Measurements from ENCODE around the gene OR56A4.

OR56A4 gene, protein sequence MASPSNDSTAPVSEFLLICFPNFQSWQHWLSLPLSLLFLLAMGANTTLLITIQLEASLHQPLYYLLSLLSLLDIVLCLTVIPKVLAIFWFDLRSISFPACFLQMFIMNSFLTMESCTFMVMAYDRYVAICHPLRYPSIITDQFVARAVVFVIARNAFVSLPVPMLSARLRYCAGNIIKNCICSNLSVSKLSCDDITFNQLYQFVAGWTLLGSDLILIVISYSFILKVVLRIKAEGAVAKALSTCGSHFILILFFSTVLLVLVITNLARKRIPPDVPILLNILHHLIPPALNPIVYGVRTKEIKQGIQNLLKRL

DNA sequence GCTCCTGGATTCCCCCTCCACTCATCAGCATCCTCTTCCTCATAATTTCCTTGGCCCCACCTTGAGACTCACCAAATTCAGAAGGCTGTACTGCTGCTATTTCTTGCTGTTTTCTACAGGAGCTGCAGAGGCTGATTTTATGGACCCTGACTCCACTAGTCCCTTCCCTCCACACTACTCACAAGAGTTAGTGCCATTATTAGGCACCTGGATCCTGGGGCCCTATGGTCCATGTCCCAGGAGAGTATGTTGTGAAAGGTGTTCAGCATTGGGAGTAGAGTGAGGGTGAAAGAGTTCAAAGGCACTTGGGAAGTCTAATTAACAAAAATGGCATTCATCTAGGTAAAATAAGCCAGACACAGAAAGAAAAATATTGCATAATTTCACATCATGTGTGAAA, at the start of gene OR56A4:
OR56A4 (minus strand) TSS at position 101 of the 400 bp plus-strand sequence. CDS start 3,954 bp downstream, outside the sequence.
- Mint-ChIP-seq H3K9me3 (no peaks in the 10 kb centered on the region), H3K36me3 (ENCODE audit: insufficient read depth) (no peaks in the 10 kb centered on the region), H3K4me3 (no peak within 1 kb of the TSS), H3K27ac (ENCODE audit: low read depth) (no peak within 1 kb of the TSS), H3K4me1 (no peaks in the 10 kb centered on the region), H3K27me3 (peaks cover 48% of the 10 kb centered on the region)
- no peak for DNase-seq (ENCODE audit: low spot score in 2 of 2)
- no peak for ATAC-seq (replicated peaks; ENCODE audit: extremely low read depth, poor library complexity, severe bottlenecking)

DNA sequence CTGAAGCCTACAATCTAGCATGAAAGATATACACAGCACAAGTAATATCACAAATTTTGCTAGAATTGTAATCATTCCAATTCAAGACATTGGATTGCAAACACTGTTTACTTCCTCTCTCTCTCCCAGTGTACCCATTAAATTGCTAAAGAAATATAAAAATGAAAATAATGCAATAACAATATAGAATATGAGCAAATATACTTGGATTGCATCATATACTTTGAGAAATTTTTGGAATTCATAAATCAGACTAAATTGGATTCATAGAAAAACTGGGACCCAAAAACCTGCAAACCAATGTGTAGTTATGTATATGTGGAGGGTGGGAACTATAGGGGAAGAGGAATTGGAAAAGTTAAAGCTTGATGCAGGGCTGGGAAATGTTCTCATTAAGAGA, 48.8 kb upstream of the OR56A4 start:
- Mint-ChIP-seq H3K27me3 (peaks cover 65% of the 10 kb centered on the region), H3K4me1 (no peaks in the 10 kb centered on the region), H3K4me3 (no peak overlapping the region), H3K27ac (ENCODE audit: low read depth) (no peak overlapping the region), H3K9me3 (no peaks in the 10 kb centered on the region), H3K36me3 (ENCODE audit: insufficient read depth) (no peaks in the 10 kb centered on the region)
- no peak for DNase-seq (ENCODE audit: low spot score in 2 of 2)
- ATAC-seq (replicated peaks; ENCODE audit: extremely low read depth, poor library complexity, severe bottlenecking): no peak

DNA sequence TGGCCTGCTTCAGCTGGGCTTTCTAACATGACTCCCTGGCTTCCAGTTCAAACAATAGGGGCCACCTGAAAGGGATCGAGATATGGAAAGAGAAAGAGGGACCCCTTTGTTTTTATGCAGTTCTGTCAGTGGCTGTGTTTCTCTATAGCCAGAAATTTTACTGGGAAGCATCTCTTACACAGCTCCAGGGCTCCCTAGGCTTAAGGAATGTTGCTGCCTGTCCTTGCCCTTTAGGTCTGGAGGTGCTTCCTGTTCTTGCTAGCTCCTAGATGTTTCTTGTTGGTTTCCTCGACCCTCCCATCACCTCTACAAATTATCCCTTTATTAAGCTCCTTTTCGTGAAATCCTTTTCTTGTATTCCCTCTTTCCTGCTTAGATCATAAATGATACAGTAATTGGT, 45.6 kb upstream of the OR56A4 start:
- H3K27ac Mint-ChIP-seq (ENCODE audit: low read depth): no peak overlapping the region
- DNase-seq (ENCODE audit: low spot score in 2 of 2) (no peak), ATAC-seq (replicated peaks; ENCODE audit: extremely low read depth, poor library complexity, severe bottlenecking) (no peak)
- no peaks in the 10 kb centered on the region for H3K36me3 Mint-ChIP-seq (ENCODE audit: insufficient read depth)
- H3K4me3 Mint-ChIP-seq: no peak overlapping the region
- no peaks in the 10 kb centered on the region for H3K4me1 Mint-ChIP-seq
- no peaks in the 10 kb centered on the region for H3K9me3 Mint-ChIP-seq
- H3K27me3 Mint-ChIP-seq: peaks cover 55% of the 10 kb centered on the region

DNA sequence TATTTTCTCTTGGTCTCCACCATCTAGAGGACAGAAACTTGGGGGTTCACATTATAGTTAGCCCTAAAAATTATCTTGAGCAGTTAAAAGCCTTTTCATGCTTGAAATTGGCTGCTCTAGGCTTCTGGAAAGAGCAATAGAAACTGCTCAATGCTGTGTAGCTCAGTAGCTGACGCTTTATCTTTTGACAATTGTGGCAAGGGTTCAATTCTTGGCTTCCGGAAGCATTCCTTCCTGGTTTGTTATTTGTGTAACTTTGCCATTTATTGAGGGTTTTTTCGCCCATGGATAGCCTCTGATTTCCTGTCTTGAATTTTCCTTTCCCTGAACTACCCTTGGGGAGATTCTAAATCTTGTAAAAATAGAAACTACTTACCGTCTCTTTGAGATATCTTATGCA, 34.1 kb upstream of the OR56A4 start:
- no peaks in the 10 kb centered on the region for H3K4me1 Mint-ChIP-seq
- H3K9me3 Mint-ChIP-seq: no peaks in the 10 kb centered on the region
- ATAC-seq (replicated peaks; ENCODE audit: extremely low read depth, poor library complexity, severe bottlenecking) (no peak), DNase-seq (ENCODE audit: low spot score in 2 of 2) (no peak)
- no peak overlapping the region for H3K4me3 Mint-ChIP-seq
- peaks cover 42% of the 10 kb centered on the region for H3K27me3 Mint-ChIP-seq
- H3K27ac Mint-ChIP-seq (ENCODE audit: low read depth): no peak overlapping the region
- H3K36me3 Mint-ChIP-seq (ENCODE audit: insufficient read depth): no peaks in the 10 kb centered on the region

DNA sequence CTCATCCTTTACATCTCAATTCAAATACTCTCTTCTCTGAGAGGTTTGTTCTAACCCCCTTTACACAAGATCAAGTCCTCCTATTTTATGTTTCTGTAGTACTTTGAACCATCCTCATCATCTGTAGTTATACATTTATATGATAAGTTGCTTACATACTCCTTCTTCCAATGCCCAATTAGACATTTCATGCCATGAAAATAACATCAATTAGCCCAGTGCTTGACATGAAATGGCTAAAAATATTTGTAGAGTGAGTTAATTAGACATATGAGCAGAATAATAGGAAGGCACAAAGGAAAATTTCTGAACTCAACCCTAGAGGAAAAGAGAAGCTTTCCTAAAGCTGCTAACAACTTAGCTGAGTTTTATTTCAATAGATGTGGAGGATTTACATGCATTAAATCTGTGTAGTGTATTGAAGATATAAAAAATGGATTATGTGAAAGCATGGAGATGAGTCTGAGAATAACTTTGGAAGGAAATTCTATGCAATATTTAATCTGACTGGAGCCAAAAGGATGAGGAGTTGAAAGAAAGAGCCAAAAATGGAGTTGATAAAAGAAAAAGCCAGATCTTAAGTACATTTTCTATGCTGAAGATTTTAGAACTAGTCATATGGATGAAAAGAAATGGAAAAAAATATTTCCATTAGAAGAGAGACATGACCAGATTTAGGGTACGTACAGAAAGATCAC, 24.1 kb upstream of the OR56A4 start, which contains the start of gene OR56A1:
OR56A1 (minus strand) TSS at position 51 of the 698 bp plus-strand sequence. CDS start 3,066 bp downstream, outside the sequence.
- no peak for ATAC-seq (replicated peaks; ENCODE audit: extremely low read depth, poor library complexity, severe bottlenecking)
- H3K4me1 Mint-ChIP-seq: no peaks in the 10 kb centered on the region
- no peak within 1 kb of the TSS for H3K27ac Mint-ChIP-seq (ENCODE audit: low read depth)
- no peak for DNase-seq (ENCODE audit: low spot score in 2 of 2)
- H3K4me3 Mint-ChIP-seq: no peak within 1 kb of the TSS
- no peaks in the 10 kb centered on the region for H3K9me3 Mint-ChIP-seq
- no peaks in the 10 kb centered on the region for H3K36me3 Mint-ChIP-seq (ENCODE audit: insufficient read depth)
- H3K27me3 Mint-ChIP-seq: peaks cover 27% of the 10 kb centered on the region

DNA sequence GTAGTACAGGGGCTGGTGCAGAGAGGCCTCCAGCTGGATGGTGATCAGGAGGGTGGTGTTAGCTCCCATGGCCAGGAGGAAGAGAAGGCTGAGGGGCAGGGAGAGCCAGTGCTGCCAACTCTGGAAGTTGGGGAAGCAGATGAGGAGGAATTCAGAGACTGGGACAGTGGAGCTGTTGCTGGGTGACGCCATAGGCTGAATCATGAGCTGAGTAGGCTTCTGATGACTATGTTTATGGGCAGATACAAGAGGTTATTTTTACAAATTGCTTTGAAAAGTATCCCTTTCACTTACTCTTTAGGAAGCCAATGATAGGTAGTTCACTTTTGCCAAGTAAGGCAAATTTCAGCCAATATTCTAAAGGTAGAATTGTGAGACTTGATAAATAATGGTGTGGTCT, 20.8 kb upstream of the OR56A4 start:
- ATAC-seq (replicated peaks; ENCODE audit: extremely low read depth, poor library complexity, severe bottlenecking) (no peak), DNase-seq (ENCODE audit: low spot score in 2 of 2) (no peak)
- H3K9me3 Mint-ChIP-seq: no peaks in the 10 kb centered on the region
- H3K27ac Mint-ChIP-seq (ENCODE audit: low read depth): no peak overlapping the region
- no peak overlapping the region for H3K4me3 Mint-ChIP-seq
- H3K27me3 Mint-ChIP-seq: peaks cover 37% of the 10 kb centered on the region
- H3K4me1 Mint-ChIP-seq: no peaks in the 10 kb centered on the region
- no peaks in the 10 kb centered on the region for H3K36me3 Mint-ChIP-seq (ENCODE audit: insufficient read depth)

DNA sequence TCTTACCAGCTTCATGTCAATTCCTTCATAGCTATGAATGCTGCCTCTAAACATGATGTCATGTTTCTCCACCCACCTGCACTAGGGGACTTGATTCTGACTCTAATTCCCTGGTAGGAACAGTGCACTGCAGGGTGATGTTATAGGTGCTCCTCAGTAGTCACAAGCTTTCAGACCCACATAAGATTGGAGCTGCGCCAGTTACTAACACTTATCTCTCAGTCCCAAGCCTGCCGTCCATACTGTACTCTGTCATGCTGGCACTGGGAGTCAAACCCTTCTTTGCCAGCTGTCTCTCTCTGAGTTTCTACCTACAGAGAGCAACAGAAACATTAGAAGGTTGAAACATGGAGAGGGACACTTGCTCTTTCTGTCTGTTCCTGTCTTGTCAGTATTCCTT, 18.3 kb upstream of the OR56A4 start:
- Mint-ChIP-seq H3K27ac (ENCODE audit: low read depth) (no peak overlapping the region), H3K4me1 (no peaks in the 10 kb centered on the region), H3K27me3 (peaks cover 37% of the 10 kb centered on the region), H3K4me3 (no peak overlapping the region), H3K9me3 (no peaks in the 10 kb centered on the region), H3K36me3 (ENCODE audit: insufficient read depth) (no peaks in the 10 kb centered on the region)
- DNase-seq (ENCODE audit: low spot score in 2 of 2): no peak
- ATAC-seq (replicated peaks; ENCODE audit: extremely low read depth, poor library complexity, severe bottlenecking): no peak

DNA sequence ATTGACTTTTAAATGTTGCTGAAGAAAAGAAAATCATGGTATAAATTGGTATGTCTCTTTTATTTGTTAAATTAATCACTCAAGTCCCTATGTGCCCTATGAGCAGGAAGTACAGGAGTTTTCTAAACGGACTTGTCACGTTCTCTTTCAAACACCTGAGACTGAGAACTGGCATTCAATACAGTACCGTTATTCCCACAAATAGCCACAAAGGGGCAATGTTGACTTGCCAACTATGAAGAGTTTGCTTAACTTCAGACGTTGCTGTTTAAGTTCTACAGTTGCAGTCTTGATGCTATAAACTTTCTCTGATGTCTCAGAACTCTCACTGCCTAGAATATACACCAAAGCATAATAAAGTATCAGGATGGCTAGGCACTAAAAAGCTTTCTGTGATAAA, 16.2 kb upstream of the OR56A4 start:
- no peak overlapping the region for H3K27ac Mint-ChIP-seq (ENCODE audit: low read depth)
- ATAC-seq (replicated peaks; ENCODE audit: extremely low read depth, poor library complexity, severe bottlenecking): no peak
- H3K4me3 Mint-ChIP-seq: no peak overlapping the region
- peaks cover 54% of the 10 kb centered on the region for H3K27me3 Mint-ChIP-seq
- H3K9me3 Mint-ChIP-seq: no peaks in the 10 kb centered on the region
- no peaks in the 10 kb centered on the region for H3K36me3 Mint-ChIP-seq (ENCODE audit: insufficient read depth)
- no peak for DNase-seq (ENCODE audit: low spot score in 2 of 2)
- H3K4me1 Mint-ChIP-seq: no peaks in the 10 kb centered on the region

DNA sequence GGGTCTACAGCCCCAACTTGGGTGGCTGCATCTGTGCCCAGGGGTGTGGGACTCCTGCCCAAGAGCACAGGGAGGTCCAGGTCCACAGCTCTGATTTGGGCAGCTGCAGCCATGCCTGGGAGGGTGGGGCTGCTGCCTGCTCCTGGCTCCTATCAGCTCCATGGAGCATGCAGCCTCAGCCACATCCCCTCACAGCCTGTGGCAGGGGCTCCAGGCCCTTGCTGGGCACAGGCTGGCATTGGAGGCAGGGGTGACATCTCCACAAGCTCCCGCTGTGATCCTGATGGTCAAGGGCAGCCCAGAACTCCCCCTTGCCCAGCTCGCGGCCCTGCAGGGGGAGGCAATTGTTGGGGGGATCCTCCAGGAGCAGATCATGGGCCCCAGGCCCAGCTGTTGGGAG, 6.3 kb upstream of the OR56A4 start:
- Mint-ChIP-seq H3K9me3 (no peaks in the 10 kb centered on the region), H3K27ac (ENCODE audit: low read depth) (no peak overlapping the region), H3K36me3 (ENCODE audit: insufficient read depth) (no peaks in the 10 kb centered on the region), H3K27me3 (peaks cover 73% of the 10 kb centered on the region), H3K4me1 (no peaks in the 10 kb centered on the region), H3K4me3 (no peak overlapping the region)
- DNase-seq (ENCODE audit: low spot score in 2 of 2): no peak
- no peak for ATAC-seq (replicated peaks; ENCODE audit: extremely low read depth, poor library complexity, severe bottlenecking)

DNA sequence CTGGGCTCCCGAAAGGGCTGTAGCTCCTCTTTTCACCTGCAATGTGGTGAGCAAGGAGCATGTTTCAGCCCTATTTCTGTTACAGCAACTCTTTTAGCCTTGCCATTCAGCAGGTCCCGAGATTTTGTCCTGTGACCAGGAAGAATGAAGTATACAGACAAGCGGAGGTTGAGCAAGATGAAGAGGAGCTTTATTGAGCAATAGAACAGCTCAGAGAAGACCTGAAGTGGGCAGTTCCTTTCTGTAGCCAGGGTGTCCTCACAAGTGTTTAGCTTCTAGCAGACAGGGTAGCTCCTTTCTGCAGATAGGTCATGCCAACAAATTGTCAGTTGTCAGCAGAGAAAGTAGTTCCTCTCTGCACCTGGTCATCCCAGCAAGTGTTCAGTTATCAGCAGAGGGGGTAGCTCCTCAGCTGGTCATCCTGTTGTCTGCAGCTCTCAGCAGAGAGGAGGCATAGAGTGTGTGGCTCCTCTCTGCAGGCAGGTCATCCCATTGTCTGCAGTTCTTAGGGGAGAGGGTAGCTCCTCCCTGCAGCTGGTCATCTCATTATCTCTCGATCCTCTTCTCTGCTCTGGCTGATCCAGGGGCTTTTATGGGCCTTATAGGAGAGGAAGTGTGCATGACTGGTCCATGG, 5.4 kb upstream of the OR56A4 start:
- H3K9me3 Mint-ChIP-seq: no peaks in the 10 kb centered on the region
- H3K4me1 Mint-ChIP-seq: no peaks in the 10 kb centered on the region
- no peak overlapping the region for H3K27ac Mint-ChIP-seq (ENCODE audit: low read depth)
- H3K36me3 Mint-ChIP-seq (ENCODE audit: insufficient read depth): no peaks in the 10 kb centered on the region
- H3K27me3 Mint-ChIP-seq: peaks cover 64% of the 10 kb centered on the region
- ATAC-seq (replicated peaks; ENCODE audit: extremely low read depth, poor library complexity, severe bottlenecking) (no peak), DNase-seq (ENCODE audit: low spot score in 2 of 2) (no peak)
- no peak overlapping the region for H3K4me3 Mint-ChIP-seq

DNA sequence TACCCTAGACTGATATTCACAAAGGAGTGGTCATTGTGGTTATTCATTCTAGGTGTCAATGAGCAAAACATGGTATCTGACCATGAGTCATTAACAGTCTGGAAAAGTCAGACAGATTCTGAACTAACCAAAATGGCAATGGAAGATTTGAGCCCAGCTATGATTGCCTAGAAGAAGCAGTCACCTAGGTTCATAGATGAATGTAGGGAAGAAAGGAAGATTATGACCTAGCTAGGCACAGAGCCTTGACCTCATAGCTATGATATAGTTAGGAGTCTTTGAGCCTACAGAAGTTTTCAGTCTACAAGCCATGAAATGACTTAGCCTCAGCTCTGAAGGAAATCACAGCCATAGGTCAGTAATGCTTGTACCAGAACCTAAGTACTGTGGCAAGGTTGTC, 351 bp downstream of the OR56A4 start:
- H3K36me3 Mint-ChIP-seq (ENCODE audit: insufficient read depth): no peaks in the 10 kb centered on the region
- no peak for DNase-seq (ENCODE audit: low spot score in 2 of 2)
- no peak for ATAC-seq (replicated peaks; ENCODE audit: extremely low read depth, poor library complexity, severe bottlenecking)
- no peaks in the 10 kb centered on the region for H3K9me3 Mint-ChIP-seq
- no peak overlapping the region for H3K4me3 Mint-ChIP-seq
- H3K27ac Mint-ChIP-seq (ENCODE audit: low read depth): no peak overlapping the region
- H3K27me3 Mint-ChIP-seq: peaks cover 48% of the 10 kb centered on the region
- no peaks in the 10 kb centered on the region for H3K4me1 Mint-ChIP-seq

DNA sequence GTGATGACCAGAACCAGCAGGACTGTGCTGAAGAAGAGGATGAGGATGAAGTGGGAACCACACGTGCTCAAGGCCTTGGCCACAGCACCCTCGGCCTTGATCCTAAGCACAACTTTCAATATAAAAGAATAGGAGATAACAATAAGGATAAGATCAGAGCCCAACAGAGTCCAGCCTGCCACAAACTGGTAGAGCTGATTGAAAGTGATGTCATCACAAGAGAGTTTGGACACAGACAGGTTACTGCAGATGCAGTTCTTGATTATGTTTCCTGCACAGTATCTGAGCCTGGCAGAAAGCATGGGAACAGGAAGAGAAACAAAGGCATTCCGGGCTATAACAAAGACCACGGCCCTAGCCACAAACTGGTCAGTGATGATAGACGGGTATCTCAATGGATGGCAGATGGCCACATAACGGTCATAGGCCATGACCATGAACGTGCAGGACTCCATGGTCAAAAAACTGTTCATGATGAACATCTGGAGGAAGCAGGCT, 4.5 kb downstream of the OR56A4 start:
- Mint-ChIP-seq H3K9me3 (peaks cover 5% of the 10 kb centered on the region), H3K36me3 (ENCODE audit: insufficient read depth) (no peaks in the 10 kb centered on the region), H3K4me3 (no peak overlapping the region), H3K27ac (ENCODE audit: low read depth) (no peak overlapping the region), H3K27me3 (peaks cover 50% of the 10 kb centered on the region), H3K4me1 (no peaks in the 10 kb centered on the region)
- ATAC-seq (replicated peaks; ENCODE audit: extremely low read depth, poor library complexity, severe bottlenecking) (no peak), DNase-seq (ENCODE audit: low spot score in 2 of 2) (no peak)

DNA sequence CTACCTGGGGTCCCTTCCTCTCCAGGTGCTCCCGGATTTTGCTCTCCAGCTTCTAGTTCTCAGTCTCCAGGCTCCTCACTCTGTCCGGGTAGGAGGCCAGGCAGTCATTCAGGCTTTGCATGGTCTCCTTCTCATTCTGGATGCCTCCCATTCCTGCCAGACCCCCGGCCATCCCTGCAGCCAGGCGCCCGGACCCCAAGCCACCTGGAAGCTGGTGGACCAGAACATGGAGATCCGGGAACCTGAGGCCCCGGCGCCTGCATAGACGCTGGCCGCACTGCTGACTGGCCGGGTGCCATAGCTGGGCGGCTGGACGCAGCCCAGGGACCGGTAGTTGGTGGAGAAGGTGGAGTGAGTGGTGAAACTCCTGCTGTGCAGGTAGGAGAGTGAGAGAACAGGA, 12.0 kb downstream of the OR56A4 start:
- H3K27ac Mint-ChIP-seq (ENCODE audit: low read depth): no peak overlapping the region
- no peaks in the 10 kb centered on the region for H3K36me3 Mint-ChIP-seq (ENCODE audit: insufficient read depth)
- no peak overlapping the region for H3K4me3 Mint-ChIP-seq
- H3K4me1 Mint-ChIP-seq: no peaks in the 10 kb centered on the region
- ATAC-seq (replicated peaks; ENCODE audit: extremely low read depth, poor library complexity, severe bottlenecking) (no peak), DNase-seq (ENCODE audit: low spot score in 2 of 2) (no peak)
- H3K27me3 Mint-ChIP-seq: peaks cover 48% of the 10 kb centered on the region
- H3K9me3 Mint-ChIP-seq: peaks cover 4% of the 10 kb centered on the region
